Measurements from ENCODE around the gene C16orf95.

C16orf95 gene

GRCh38 chr16:87360862-87361610, 43.8 kb upstream of the C16orf95 start:
- no peak for TF ChIP-seq CTCF (conservative IDR thresholded peaks at IDR 0.05)
- no peak overlapping the region for H3K27ac ChIP-seq

- TF ChIP-seq CTCF (conservative IDR thresholded peaks at IDR 0.05): no peak
- H3K27ac ChIP-seq: no peak overlapping the region
Measured at GRCh38 chr16:87359121-87359520, 41.9 kb upstream of the C16orf95 start.

- no peak for TF ChIP-seq CTCF (conservative IDR thresholded peaks at IDR 0.05)
- H3K27ac ChIP-seq: no peak overlapping the region
Measured at GRCh38 chr16:87358696-87359095, 41.5 kb upstream of the C16orf95 start.

- TF ChIP-seq CTCF (conservative IDR thresholded peaks at IDR 0.05): no peak
Measured at GRCh38 chr16:87358250-87358649, 41.1 kb upstream of the C16orf95 start.

GRCh38 chr16:87356491-87356853, 39.3 kb upstream of the C16orf95 start:
- no peak overlapping the region for H3K27ac ChIP-seq
- TF ChIP-seq CTCF (conservative IDR thresholded peaks at IDR 0.05): no peak

More at GRCh38 chr16:87358250-87358649, 41.1 kb upstream of the C16orf95 start:
- no peak overlapping the region for H3K27ac ChIP-seq

- TF ChIP-seq CTCF (conservative IDR thresholded peaks at IDR 0.05): no peak
- H3K27ac ChIP-seq: no peak overlapping the region
Measured at GRCh38 chr16:87353613-87354012, 36.4 kb upstream of the C16orf95 start.

- TF ChIP-seq CTCF (conservative IDR thresholded peaks at IDR 0.05): no peak
- no peak overlapping the region for H3K27ac ChIP-seq
Measured at GRCh38 chr16:87352818-87353217, 35.6 kb upstream of the C16orf95 start.

Measured in VCaP (cell line).